ENCODE measurements around the gene PARD6B. TPM values are rescaled to one million over a fixed set of nuclear protein-coding genes. Genes with fewer than 3 reads are reported as not detected.

PARD6B gene
- total RNA-seq, 1 experiment from 2014 or later: 153 TPM

GRCh38 chr20:50692552-50692933, 38.8 kb upstream of the PARD6B start:
- no peak overlapping the region for H3K4me3 ChIP-seq (ENCODE audit: low read depth, low read length)
- Mint-ChIP-seq H3K27ac (ENCODE audit: unreplicated experiment) (no peak overlapping the region), H3K4me1 (ENCODE audit: low read depth, unreplicated experiment) (peaks cover 20% of the 10 kb centered on the region), H3K9me3 (ENCODE audit: unreplicated experiment) (no peaks in the 10 kb centered on the region), H3K27me3 (ENCODE audit: insufficient read depth, unreplicated experiment) (no peaks in the 10 kb centered on the region), H3K36me3 (ENCODE audit: insufficient read depth, unreplicated experiment) (no peaks in the 10 kb centered on the region), H3K4me3 (ENCODE audit: unreplicated experiment) (no peak overlapping the region)
- H3K9me3 ChIP-seq: no peaks in the 10 kb centered on the region
- intact Hi-C loops (cut with micrococcal nuclease; ENCODE audit: unreplicated experiment): no loop called here
- no peaks in the 10 kb centered on the region for H3K36me3 ChIP-seq (ENCODE audit: control insufficient read depth, insufficient read depth, low read length)
- no peak for DNase-seq
- TF ChIP-seq CTCF (IDR thresholded peaks at IDR 0.05; ENCODE audit: insufficient read depth in 1 of 2, low read depth in 1 of 2, low read length in 1 of 2, severe bottlenecking in 1 of 2, unreplicated experiment in 1 of 2): no peak
- peaks cover 28% of the 10 kb centered on the region for H3K4me1 ChIP-seq
- ChIA-PET CTCF (interaction anchor here (0.7 kb wide), 1 partner anchor 193 kb away, joined by 3 read pairs; no protein-coding TSS in a partner anchor), POLR2A (interaction anchor here (0.6 kb wide), 3 partner anchors 15 to 51 kb away, joined by 6 to 9 read pairs (median 6); no protein-coding TSS in a partner anchor)
- H3K27me3 ChIP-seq (replicated peaks; ENCODE audit: control insufficient read depth, insufficient read depth, low read length): no peaks in the 10 kb centered on the region
- BruUV-seq (replicated peaks): no TSS peak

DNA sequence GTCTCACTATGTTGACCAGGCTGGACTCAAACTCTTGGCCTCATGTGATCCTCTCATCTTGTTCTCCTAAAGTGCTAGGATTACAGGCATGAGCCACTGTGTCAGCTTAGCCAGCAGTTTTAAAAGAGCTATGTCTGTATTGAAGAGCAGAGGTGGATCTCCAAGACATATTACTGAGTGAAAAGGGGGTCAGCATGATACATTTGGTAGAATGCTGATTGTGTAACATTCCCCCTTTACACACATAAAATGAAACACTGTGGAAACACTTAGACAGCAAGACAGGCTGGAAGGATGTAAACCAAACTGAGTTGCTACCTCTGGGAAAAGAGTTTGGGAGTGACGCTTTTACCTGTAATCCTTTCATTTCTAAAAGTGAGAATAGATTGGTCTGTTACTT, 38.4 kb upstream of the PARD6B start:
- Histone ChIP-seq H3K4me1 (peaks cover 28% of the 10 kb centered on the region), H3K4me3 (ENCODE audit: low read depth, low read length) (no peak overlapping the region), H3K9me3 (no peaks in the 10 kb centered on the region), H3K36me3 (ENCODE audit: control insufficient read depth, insufficient read depth, low read length) (no peaks in the 10 kb centered on the region), H3K27me3 (replicated peaks; ENCODE audit: control insufficient read depth, insufficient read depth, low read length) (no peaks in the 10 kb centered on the region)
- CTCF ChIA-PET: no interaction called here
- no peaks in the 10 kb centered on the region for H3K9me3 Mint-ChIP-seq (ENCODE audit: unreplicated experiment)
- intact Hi-C loops (cut with micrococcal nuclease; ENCODE audit: unreplicated experiment): no loop called here
- H3K27ac Mint-ChIP-seq (ENCODE audit: unreplicated experiment): no peak overlapping the region
- DNase-seq: no peak
- POLR2A ChIA-PET: interaction anchor here (0.6 kb wide), 2 partner anchors 39 to 51 kb away, joined by 6 read pairs; no protein-coding TSS in a partner anchor
- TF ChIP-seq CTCF (IDR thresholded peaks at IDR 0.05; ENCODE audit: insufficient read depth in 1 of 2, low read depth in 1 of 2, low read length in 1 of 2, severe bottlenecking in 1 of 2, unreplicated experiment in 1 of 2): no peak
- H3K36me3 Mint-ChIP-seq (ENCODE audit: insufficient read depth, unreplicated experiment): no peaks in the 10 kb centered on the region
- no peaks in the 10 kb centered on the region for H3K27me3 Mint-ChIP-seq (ENCODE audit: insufficient read depth, unreplicated experiment)
- no peak overlapping the region for H3K4me3 Mint-ChIP-seq (ENCODE audit: unreplicated experiment)
- peaks cover 20% of the 10 kb centered on the region for H3K4me1 Mint-ChIP-seq (ENCODE audit: low read depth, unreplicated experiment)
- BruUV-seq (replicated peaks): no TSS peak

DNA sequence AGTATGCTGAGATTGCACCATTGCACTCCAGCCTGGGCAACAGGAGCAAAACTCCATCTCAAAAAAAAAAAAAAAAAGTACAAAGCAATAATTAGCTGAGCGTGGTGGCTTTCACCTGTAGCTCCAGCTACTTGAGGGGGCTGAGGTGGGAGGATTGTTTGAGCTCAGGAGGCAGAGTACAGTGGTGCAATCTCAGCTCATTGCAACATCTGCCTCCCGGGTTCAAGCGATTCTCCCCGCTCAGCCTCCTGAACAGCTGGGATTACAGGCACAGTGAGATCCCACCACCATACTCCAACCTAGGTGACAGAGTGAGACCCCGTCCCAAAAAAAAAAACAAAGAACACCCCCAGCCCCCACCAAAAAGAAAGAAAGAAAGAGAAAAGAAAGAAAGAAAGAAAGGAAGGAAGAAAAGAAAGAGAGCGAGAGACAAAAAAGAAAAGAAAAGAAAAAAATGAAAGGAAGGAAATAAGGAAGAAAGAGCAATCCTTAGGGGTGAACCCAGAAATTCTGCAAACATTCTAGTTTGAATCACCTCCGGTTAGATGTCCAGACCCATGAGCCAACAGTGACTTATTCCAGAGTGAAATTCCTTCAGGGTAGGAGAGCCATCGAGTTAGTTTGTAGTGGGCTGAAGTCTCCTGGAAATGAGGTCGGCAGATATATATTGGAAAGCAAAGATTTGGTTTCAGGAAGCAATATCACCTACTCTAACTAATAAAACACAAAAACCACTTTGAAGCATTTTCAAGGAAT, 36.8 kb upstream of the PARD6B start:
- peaks cover 16% of the 10 kb centered on the region for H3K4me1 Mint-ChIP-seq (ENCODE audit: low read depth, unreplicated experiment)
- no peaks in the 10 kb centered on the region for H3K27me3 Mint-ChIP-seq (ENCODE audit: insufficient read depth, unreplicated experiment)
- ChIA-PET POLR2A (interaction anchor here (0.7 kb wide), 1 partner anchor 56 kb away, joined by 4 read pairs; no protein-coding TSS in a partner anchor), CTCF (interaction anchor here (1.9 kb wide), 1 partner anchor 96 kb away, joined by 5 read pairs; no protein-coding TSS in a partner anchor)
- no peaks in the 10 kb centered on the region for H3K36me3 Mint-ChIP-seq (ENCODE audit: insufficient read depth, unreplicated experiment)
- Histone ChIP-seq H3K4me3 (ENCODE audit: low read depth, low read length) (no peak overlapping the region), H3K9me3 (no peaks in the 10 kb centered on the region), H3K27me3 (replicated peaks; ENCODE audit: control insufficient read depth, insufficient read depth, low read length) (no peaks in the 10 kb centered on the region), H3K4me1 (peaks cover 31% of the 10 kb centered on the region), H3K36me3 (ENCODE audit: control insufficient read depth, insufficient read depth, low read length) (no peaks in the 10 kb centered on the region)
- DNase-seq: no peak
- no peaks in the 10 kb centered on the region for H3K9me3 Mint-ChIP-seq (ENCODE audit: unreplicated experiment)
- no TSS peak for BruUV-seq (replicated peaks)
- intact Hi-C loops (cut with micrococcal nuclease; ENCODE audit: unreplicated experiment): no loop called here
- no peak overlapping the region for H3K4me3 Mint-ChIP-seq (ENCODE audit: unreplicated experiment)
- no peak for TF ChIP-seq CTCF (IDR thresholded peaks at IDR 0.05; ENCODE audit: insufficient read depth in 1 of 2, low read depth in 1 of 2, low read length in 1 of 2, severe bottlenecking in 1 of 2, unreplicated experiment in 1 of 2)
- peak overlapping the region; percentile 2 for H3K27ac Mint-ChIP-seq (ENCODE audit: unreplicated experiment)
